CD4-positive, CD25-positive, alpha-beta regulatory T cell (primary cell): Measurements from ENCODE around the gene STK10. TPM values are rescaled to one million over a fixed set of nuclear protein-coding genes. Genes with fewer than 3 reads are reported as not detected.

Experiments used
- ATAC-seq, 2 donors: fragments of 150-1000 bp; cut with Tn5 transposase; one replicate each; pipeline ENCODE4 v1.10.0; 2021; ENCODE audit warnings: low read depth in 2 of 2, moderate number of reproducible peaks in 2 of 2, moderate library complexity in 1 of 2
- DNase-seq, 3 donors: peaks; one replicate each; pipeline versions ENCODE4 v3.0.0 to v3.0.0-alpha.2; 2012 to 2022; ENCODE audit warnings: mixed read lengths in 1 of 3
- H3K27ac ChIP-seq: one replicate; pipeline ENCODE4 v1.7.0; 2013; ENCODE audit warnings: mild to moderate bottlenecking, low read length; ENCODE audit not compliant: insufficient read depth, poor library complexity, severe bottlenecking
- H3K27me3 ChIP-seq: one replicate; pipeline ENCODE4 v1.7.0; 2013; ENCODE audit warnings: low read length; ENCODE audit not compliant: control insufficient read depth, insufficient read depth
- H3K36me3 ChIP-seq: one replicate; pipeline ENCODE4 v1.7.0; 2013; ENCODE audit warnings: mild to moderate bottlenecking, low read length, moderate library complexity; ENCODE audit not compliant: control insufficient read depth, insufficient read depth
- H3K4me1 ChIP-seq: 2 replicates; pipeline ENCODE4 v1.7.0; 2013; ENCODE audit warnings: mild to moderate bottlenecking, low read length; ENCODE audit not compliant: insufficient read depth, control insufficient read depth, poor library complexity, severe bottlenecking
- H3K4me3 ChIP-seq: one replicate; pipeline ENCODE4 v1.7.0; 2013; ENCODE audit warnings: low read depth, mild to moderate bottlenecking, low read length, moderate library complexity
- H3K9me3 ChIP-seq, 2 experiments: 1 replicate in 1 of 2; 2 replicates in 1 of 2; pipeline ENCODE4 v1.7.0; 2013; ENCODE audit warnings: low read length in 2 of 2, mild to moderate bottlenecking in 1 of 2, moderate library complexity in 1 of 2; ENCODE audit not compliant: control insufficient read depth in 2 of 2
- H3K27ac Mint-ChIP-seq, 3 donors: one replicate each; pipeline ENCODE4 v1.8.0; 2020 to 2022; ENCODE audit warnings: mild to moderate bottlenecking in 3 of 3, mixed read lengths in 3 of 3, moderate library complexity in 2 of 3
- H3K27me3 Mint-ChIP-seq: one replicate; pipeline ENCODE4 v1.8.0; 2022; ENCODE audit warnings: mild to moderate bottlenecking, mixed read lengths
- H3K36me3 Mint-ChIP-seq: one replicate; pipeline ENCODE4 v1.8.0; 2020; ENCODE audit warnings: mixed read lengths
- H3K4me1 Mint-ChIP-seq, 4 donors: one replicate each; pipeline ENCODE4 v1.8.0; 2020 to 2022; ENCODE audit warnings: mixed read lengths in 4 of 4, mild to moderate bottlenecking in 1 of 4
- H3K4me3 Mint-ChIP-seq, 4 donors: one replicate each; pipeline ENCODE4 v1.8.0; 2020 to 2022; ENCODE audit warnings: mild to moderate bottlenecking in 4 of 4, mixed read lengths in 4 of 4, moderate library complexity in 3 of 4
- H3K9me3 Mint-ChIP-seq, 7 donors: one replicate each; pipeline ENCODE4 v1.8.0; 2020 to 2022; ENCODE audit warnings: mixed read lengths in 7 of 7, mild to moderate bottlenecking in 3 of 7, moderate library complexity in 2 of 7
- polyA plus RNA-seq, 4 donors: library from polyadenylated mRNA; unstranded; fragments of 300-500 nt; fragmentation: Illumina TruSeq; gene quantifications; one replicate each; pipeline ENCODE4 v1.2.3, GENCODE V29; 2021
- total RNA-seq: library from RNA; stranded (reverse); gene quantifications from one replicate; pipeline ENCODE4 v1.2.3, GENCODE V29; 2022

Gene STK10
- total and polyA plus RNA-seq, 5 donors from 2014 or later: 71.2 to 533 (median 74.6) TPM

- Histone ChIP-seq H3K4me1 (no peaks in the 10 kb centered on the region), H3K27ac (no peak overlapping the region), H3K9me3 (no peaks in the 10 kb centered on the region), H3K4me3 (no peak overlapping the region), H3K36me3 (peaks cover 73% of the 10 kb centered on the region), H3K27me3 (no peaks in the 10 kb centered on the region)
- H3K27ac Mint-ChIP-seq: peak overlapping the region in 1 of 3 donors; percentile 42
- H3K36me3 Mint-ChIP-seq: peaks cover 31% of the 10 kb centered on the region
- H3K9me3 Mint-ChIP-seq: peaks cover 0 to 1% (median 0%) of the 10 kb centered on the region in 7 donors
- ATAC-seq (no peak), DNase-seq (no peak)
- H3K27me3 Mint-ChIP-seq: no peaks in the 10 kb centered on the region
- no peak overlapping the region for H3K4me3 Mint-ChIP-seq
- peaks cover 0 to 16% (median 5%) of the 10 kb centered on the region in 4 donors for H3K4me1 Mint-ChIP-seq
Measured at GRCh38 chr5:172090976-172091547, 97.0 kb downstream of the STK10 start.

GRCh38 chr5:172089298-172090117, 98.5 kb downstream of the STK10 start:
- H3K9me3 ChIP-seq: no peaks in the 10 kb centered on the region
- Mint-ChIP-seq H3K9me3 (peaks cover 0 to 1% (median 0%) of the 10 kb centered on the region in 7 donors), H3K4me1 (peaks cover 0 to 14% (median 7%) of the 10 kb centered on the region in 4 donors), H3K36me3 (peaks cover 29% of the 10 kb centered on the region), H3K27ac (peak overlapping the region; percentile 70 to 76 (median 76)), H3K4me3 (peak overlapping the region in 1 of 4 donors; percentile 25), H3K27me3 (no peaks in the 10 kb centered on the region)
- no peaks in the 10 kb centered on the region for H3K4me1 ChIP-seq
- ATAC-seq: no peak
- H3K4me3 ChIP-seq: no peak overlapping the region
- H3K36me3 ChIP-seq: peaks cover 68% of the 10 kb centered on the region
- DNase-seq: no peak
- no peak overlapping the region for H3K27ac ChIP-seq
- H3K27me3 ChIP-seq: no peaks in the 10 kb centered on the region

GRCh38 chr5:172088801-172089200, 99.2 kb downstream of the STK10 start:
- Mint-ChIP-seq H3K36me3 (peaks cover 29% of the 10 kb centered on the region), H3K27ac (peak overlapping the region in 2 of 3 donors; percentile 70 to 71), H3K9me3 (peaks cover 0 to 1% (median 0%) of the 10 kb centered on the region in 7 donors), H3K4me3 (peak overlapping the region in 1 of 4 donors; percentile 25), H3K4me1 (peaks cover 0 to 14% (median 8%) of the 10 kb centered on the region in 4 donors), H3K27me3 (no peaks in the 10 kb centered on the region)
- DNase-seq (no peak), ATAC-seq (no peak)
- peaks cover 67% of the 10 kb centered on the region for H3K36me3 ChIP-seq
- no peak overlapping the region for H3K4me3 ChIP-seq
- H3K27ac ChIP-seq: no peak overlapping the region
- H3K27me3 ChIP-seq: no peaks in the 10 kb centered on the region
- no peaks in the 10 kb centered on the region for H3K9me3 ChIP-seq
- no peaks in the 10 kb centered on the region for H3K4me1 ChIP-seq

- no peaks in the 10 kb centered on the region for H3K27me3 ChIP-seq
- no peaks in the 10 kb centered on the region for H3K4me1 ChIP-seq
- H3K27ac ChIP-seq: no peak overlapping the region
- Mint-ChIP-seq H3K4me3 (no peak overlapping the region), H3K27ac (peak overlapping the region; percentile 59 to 78 (median 63)), H3K9me3 (peaks cover 0 to 1% (median 0%) of the 10 kb centered on the region in 7 donors), H3K27me3 (no peaks in the 10 kb centered on the region), H3K4me1 (peaks cover 0 to 16% (median 9%) of the 10 kb centered on the region in 4 donors), H3K36me3 (peaks cover 41% of the 10 kb centered on the region)
- ATAC-seq: no peak
- peaks cover 66% of the 10 kb centered on the region for H3K36me3 ChIP-seq
- no peak overlapping the region for H3K4me3 ChIP-seq
- no peaks in the 10 kb centered on the region for H3K9me3 ChIP-seq
- DNase-seq: no peak
Measured at GRCh38 chr5:172086194-172086975, 101.6 kb downstream of the STK10 start.

- DNase-seq: no peak
- no peak for ATAC-seq
- Histone ChIP-seq H3K27ac (no peak overlapping the region), H3K36me3 (peaks cover 63% of the 10 kb centered on the region), H3K27me3 (no peaks in the 10 kb centered on the region), H3K4me3 (no peak overlapping the region), H3K4me1 (no peaks in the 10 kb centered on the region), H3K9me3 (no peaks in the 10 kb centered on the region)
- H3K4me1 Mint-ChIP-seq: peaks cover 0 to 16% (median 9%) of the 10 kb centered on the region in 4 donors
- peaks cover 39% of the 10 kb centered on the region for H3K36me3 Mint-ChIP-seq
- H3K27me3 Mint-ChIP-seq: no peaks in the 10 kb centered on the region
- H3K27ac Mint-ChIP-seq: peak overlapping the region in 2 of 3 donors; percentile 78 to 91
- H3K9me3 Mint-ChIP-seq: peaks cover 0 to 1% (median 0%) of the 10 kb centered on the region in 7 donors
- H3K4me3 Mint-ChIP-seq: peak overlapping the region in 1 of 4 donors; percentile 51
Measured at GRCh38 chr5:172085738-172086137, 102.3 kb downstream of the STK10 start.

- H3K27ac ChIP-seq: no peak overlapping the region
Measured at GRCh38 chr5:172082180-172082579, 105.8 kb downstream of the STK10 start.

GRCh38 chr5:172079876-172080275, 108.1 kb downstream of the STK10 start:
- Histone ChIP-seq H3K36me3 (peaks cover 79% of the 10 kb centered on the region), H3K4me1 (no peaks in the 10 kb centered on the region), H3K27ac (no peak overlapping the region), H3K4me3 (no peak overlapping the region), H3K9me3 (no peaks in the 10 kb centered on the region), H3K27me3 (no peaks in the 10 kb centered on the region)
- no peak for ATAC-seq
- Mint-ChIP-seq H3K4me3 (peak overlapping the region in 1 of 4 donors; percentile 65), H3K36me3 (peaks cover 58% of the 10 kb centered on the region), H3K27me3 (no peaks in the 10 kb centered on the region), H3K9me3 (no peaks in the 10 kb centered on the region), H3K4me1 (peaks cover 0 to 17% (median 13%) of the 10 kb centered on the region in 4 donors), H3K27ac (peak overlapping the region in 2 of 3 donors; percentile 13 to 81)
- DNase-seq: no peak

More at GRCh38 chr5:172082180-172082579, 105.8 kb downstream of the STK10 start:
- H3K4me1 Mint-ChIP-seq: peaks cover 0 to 22% (median 18%) of the 10 kb centered on the region in 4 donors
- H3K9me3 Mint-ChIP-seq: no peaks in the 10 kb centered on the region
- H3K4me3 Mint-ChIP-seq: peak overlapping the region in 1 of 4 donors; percentile 43
- DNase-seq (no peak), ATAC-seq (no peak)
- Histone ChIP-seq H3K4me1 (no peaks in the 10 kb centered on the region), H3K36me3 (peaks cover 71% of the 10 kb centered on the region), H3K27me3 (no peaks in the 10 kb centered on the region), H3K9me3 (no peaks in the 10 kb centered on the region), H3K4me3 (no peak overlapping the region)
- H3K27me3 Mint-ChIP-seq: no peaks in the 10 kb centered on the region
- H3K27ac Mint-ChIP-seq: peak overlapping the region in 2 of 3 donors; percentile 46 to 80
- H3K36me3 Mint-ChIP-seq: peaks cover 45% of the 10 kb centered on the region
